Measurements from ENCODE around the gene USH1C.

DNA sequence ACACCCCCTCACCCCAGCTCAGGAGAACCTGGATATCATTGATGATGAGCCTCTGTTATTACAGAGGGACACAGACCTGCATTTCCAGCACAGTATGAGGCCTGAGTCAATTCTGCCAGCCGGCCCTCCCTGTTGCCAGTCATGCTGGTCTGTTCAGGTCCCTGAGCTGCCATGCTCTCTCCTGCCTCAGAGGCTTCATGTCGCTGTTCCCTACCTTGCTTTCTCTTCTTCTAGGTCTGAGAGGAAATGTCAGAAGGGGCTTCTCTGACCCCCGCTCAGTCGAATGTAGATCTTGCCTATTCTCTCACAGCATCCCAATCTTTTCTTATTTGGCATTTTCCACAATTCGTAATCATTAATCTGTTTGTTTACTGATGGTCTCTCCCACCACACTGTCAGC, 45.7 kb downstream of the USH1C start:
- TF ChIP-seq EP300 (IDR thresholded peaks at IDR 0.05), result no peak
- TF ChIP-seq, protein P1, sequence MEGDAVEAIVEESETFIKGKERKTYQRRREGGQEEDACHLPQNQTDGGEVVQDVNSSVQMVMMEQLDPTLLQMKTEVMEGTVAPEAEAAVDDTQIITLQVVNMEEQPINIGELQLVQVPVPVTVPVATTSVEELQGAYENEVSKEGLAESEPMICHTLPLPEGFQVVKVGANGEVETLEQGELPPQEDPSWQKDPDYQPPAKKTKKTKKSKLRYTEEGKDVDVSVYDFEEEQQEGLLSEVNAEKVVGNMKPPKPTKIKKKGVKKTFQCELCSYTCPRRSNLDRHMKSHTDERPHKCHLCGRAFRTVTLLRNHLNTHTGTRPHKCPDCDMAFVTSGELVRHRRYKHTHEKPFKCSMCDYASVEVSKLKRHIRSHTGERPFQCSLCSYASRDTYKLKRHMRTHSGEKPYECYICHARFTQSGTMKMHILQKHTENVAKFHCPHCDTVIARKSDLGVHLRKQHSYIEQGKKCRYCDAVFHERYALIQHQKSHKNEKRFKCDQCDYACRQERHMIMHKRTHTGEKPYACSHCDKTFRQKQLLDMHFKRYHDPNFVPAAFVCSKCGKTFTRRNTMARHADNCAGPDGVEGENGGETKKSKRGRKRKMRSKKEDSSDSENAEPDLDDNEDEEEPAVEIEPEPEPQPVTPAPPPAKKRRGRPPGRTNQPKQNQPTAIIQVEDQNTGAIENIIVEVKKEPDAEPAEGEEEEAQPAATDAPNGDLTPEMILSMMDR (IDR thresholded peaks at IDR 0.05), result no peak
- TF ChIP-seq POLR2A (IDR thresholded peaks at IDR 0.05), result no peak

Data from gastroesophageal sphincter (tissue), 3 donors.